Measurements from ENCODE around the gene CENPP.

DNA sequence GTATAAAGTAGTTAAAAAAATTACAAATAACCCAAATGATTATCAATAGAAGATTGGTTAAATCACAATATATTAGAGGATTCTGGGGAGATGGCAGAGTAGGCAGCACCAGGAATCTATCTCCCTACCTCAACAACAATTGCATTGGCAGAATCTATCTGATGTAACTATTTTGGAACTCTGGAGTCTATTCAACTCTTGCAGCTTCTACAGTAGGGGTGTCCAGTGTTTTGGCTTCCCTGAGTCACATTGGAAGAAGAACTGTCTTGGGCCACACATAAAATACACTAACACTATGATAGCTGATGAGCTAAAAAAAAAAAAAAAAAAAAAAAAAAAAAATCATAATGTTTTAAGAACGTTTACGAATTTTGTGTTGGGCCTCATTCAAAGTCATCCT lies 239.2 kb downstream of the CENPP start:
- TF ChIP-seq BHLHE40 (IDR thresholded peaks at IDR 0.05; ENCODE audit: borderline replicate concordance) = no peak
- no peak for TF ChIP-seq FOXK2 (IDR thresholded peaks at IDR 0.05)
- no peak for TF ChIP-seq ELF4 (IDR thresholded peaks at IDR 0.05)
- TF ChIP-seq TARDBP (IDR thresholded peaks at IDR 0.05) = no peak
- TF ChIP-seq LEF1 (IDR thresholded peaks at IDR 0.05; ENCODE audit: borderline replicate concordance) = no peak
- no peak for TF ChIP-seq HDGF (IDR thresholded peaks at IDR 0.05; ENCODE audit: borderline replicate concordance)
- no peak for TF ChIP-seq SP1 (IDR thresholded peaks at IDR 0.05)
- no peak for TF ChIP-seq NFRKB (IDR thresholded peaks at IDR 0.05)
- no peak for TF ChIP-seq FOXM1 (IDR thresholded peaks at IDR 0.05; ENCODE audit: borderline replicate concordance)
